Activated T-cell treated with anti-CD3 and anti-CD28 coated beads, Interleukin-2, amount 50 U/mL, for 24 hours (primary cell): ENCODE data around the gene RAVER2.

ENCODE experiments used
- DNase-seq: peaks from one replicate; pipeline ENCODE4 v3.0.0-alpha.2; 2020
- H3K27ac Mint-ChIP-seq: 2 replicates; pipeline ENCODE4 v1.8.0; 2020; ENCODE audit warnings: mild to moderate bottlenecking, mixed read lengths
- H3K27me3 Mint-ChIP-seq: 2 replicates; pipeline ENCODE4 v1.8.0; 2020; ENCODE audit warnings: mixed read lengths
- H3K36me3 Mint-ChIP-seq: 2 replicates; pipeline ENCODE4 v1.8.0; 2020; ENCODE audit warnings: low read depth, mixed read lengths
- H3K4me1 Mint-ChIP-seq: 2 replicates; pipeline ENCODE4 v1.8.0; 2020; ENCODE audit warnings: low read depth, mixed read lengths
- H3K4me3 Mint-ChIP-seq: 2 replicates; pipeline ENCODE4 v1.8.0; 2020; ENCODE audit warnings: mild to moderate bottlenecking, moderate library complexity, mixed read lengths
- H3K9me3 Mint-ChIP-seq: 2 replicates; pipeline ENCODE4 v1.8.0; 2020; ENCODE audit warnings: mixed read lengths

Gene RAVER2

DNA sequence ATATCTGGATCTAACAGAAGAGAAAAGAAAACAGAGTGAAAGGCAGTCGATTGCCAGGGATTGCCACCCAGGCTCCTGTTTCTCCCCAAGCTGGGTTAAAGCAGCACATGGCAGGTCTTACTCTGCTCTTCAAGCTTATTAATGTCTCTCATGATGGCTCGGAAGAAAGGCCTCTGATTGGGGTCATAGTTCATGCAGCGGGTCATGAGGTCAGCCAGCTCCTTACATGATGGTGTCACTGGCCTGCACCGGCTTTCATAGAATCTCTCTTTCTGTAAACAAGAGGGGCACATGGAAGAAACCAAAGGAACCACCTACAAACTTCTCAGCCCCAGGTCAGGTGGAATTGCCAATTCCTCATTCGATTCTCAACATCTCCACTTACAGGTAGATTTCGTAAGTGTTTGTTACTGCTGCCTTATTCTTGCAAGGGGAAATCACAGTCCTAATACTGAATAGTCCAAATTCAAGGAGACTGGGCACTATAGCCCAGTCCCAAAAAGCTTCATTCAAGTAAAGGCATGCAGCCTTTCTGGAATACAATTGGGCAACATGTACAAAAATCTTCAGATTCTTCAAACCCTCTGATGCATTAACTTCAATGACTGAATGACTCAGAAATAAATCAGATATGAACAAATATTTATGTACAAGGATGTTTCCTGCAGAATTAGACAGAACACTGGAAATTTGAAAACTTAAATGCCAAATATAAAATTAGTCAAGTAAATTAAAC is 96.6 kb downstream of the RAVER2 start:
- Mint-ChIP-seq H3K9me3 (no peaks in the 10 kb centered on the region), H3K4me3 (no peak overlapping the region), H3K27me3 (no peaks in the 10 kb centered on the region), H3K27ac (no peak overlapping the region), H3K36me3 (peaks cover 92% of the 10 kb centered on the region), H3K4me1 (no peaks in the 10 kb centered on the region)
- no peak for DNase-seq

DNA sequence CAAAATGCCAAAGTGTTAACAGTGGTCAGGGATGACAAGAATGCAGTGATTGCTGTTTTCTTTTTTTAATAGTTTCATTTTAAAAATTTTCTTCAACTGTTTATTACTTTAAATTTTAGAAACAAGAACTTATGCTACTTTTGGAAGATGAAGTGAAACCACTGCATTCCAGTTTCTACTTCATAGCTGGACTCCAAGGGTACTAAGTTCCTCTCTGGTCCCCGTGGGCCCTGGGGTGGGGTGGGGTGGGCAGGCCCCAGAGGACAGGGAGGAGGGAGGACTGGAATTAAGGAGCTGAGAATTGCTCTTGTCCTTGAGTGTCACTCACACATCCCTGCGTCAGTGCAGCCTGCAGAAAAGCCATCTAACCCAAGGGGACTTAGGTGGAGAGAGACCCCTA is 97.3 kb downstream of the RAVER2 start:
- DNase-seq, result no peak
- Mint-ChIP-seq H3K27ac (no peak overlapping the region), H3K36me3 (peaks cover 91% of the 10 kb centered on the region), H3K27me3 (no peaks in the 10 kb centered on the region), H3K9me3 (no peaks in the 10 kb centered on the region), H3K4me3 (no peak overlapping the region), H3K4me1 (no peaks in the 10 kb centered on the region)

DNA sequence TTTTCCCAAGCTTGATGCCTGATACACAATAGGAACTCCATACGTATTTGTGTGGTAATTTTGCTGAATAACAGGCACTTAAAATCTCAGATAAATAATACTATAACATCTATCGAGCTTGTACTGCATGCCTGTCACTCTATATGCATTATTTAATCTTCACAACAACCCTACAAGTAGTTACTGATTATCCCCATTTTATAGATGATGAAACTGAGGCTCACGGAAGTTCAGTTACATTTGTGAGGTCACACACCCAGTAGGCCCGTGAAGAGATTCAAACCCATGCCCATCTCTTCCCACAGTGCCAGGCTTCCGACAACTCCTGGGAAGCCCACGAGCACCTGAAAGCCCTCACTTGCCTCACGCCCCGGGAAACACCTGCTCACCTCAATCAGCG is 98.8 kb downstream of the RAVER2 start:
- Mint-ChIP-seq H3K4me3 (no peak overlapping the region), H3K4me1 (no peaks in the 10 kb centered on the region), H3K27me3 (no peaks in the 10 kb centered on the region), H3K9me3 (no peaks in the 10 kb centered on the region), H3K36me3 (peaks cover 91% of the 10 kb centered on the region), H3K27ac (peak overlapping the region; percentile 44)
- DNase-seq, result no peak

DNA sequence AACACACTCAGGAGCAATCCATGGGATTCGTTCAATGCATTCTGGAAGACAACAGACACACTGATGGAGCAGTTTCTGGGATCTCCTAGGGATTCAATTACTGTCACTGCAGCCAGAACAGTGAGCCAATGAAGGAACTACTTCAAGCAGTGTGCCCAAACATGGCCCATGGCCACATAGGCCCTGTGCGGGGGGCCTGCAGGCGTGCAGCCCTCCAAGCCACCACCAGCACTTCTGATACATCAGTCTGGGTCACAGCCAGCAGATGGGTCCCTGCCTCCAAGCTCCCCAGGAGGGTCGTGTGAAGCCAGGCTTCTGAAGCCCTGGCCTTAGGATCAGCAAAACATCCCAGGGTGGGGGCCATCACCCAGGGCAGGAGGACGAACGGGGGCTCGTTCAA is 99.3 kb downstream of the RAVER2 start:
- Mint-ChIP-seq H3K4me3 (no peak overlapping the region), H3K27ac (peak overlapping the region; percentile 44), H3K4me1 (no peaks in the 10 kb centered on the region), H3K27me3 (no peaks in the 10 kb centered on the region), H3K36me3 (peaks cover 93% of the 10 kb centered on the region), H3K9me3 (no peaks in the 10 kb centered on the region)
- DNase-seq, result no peak

DNA sequence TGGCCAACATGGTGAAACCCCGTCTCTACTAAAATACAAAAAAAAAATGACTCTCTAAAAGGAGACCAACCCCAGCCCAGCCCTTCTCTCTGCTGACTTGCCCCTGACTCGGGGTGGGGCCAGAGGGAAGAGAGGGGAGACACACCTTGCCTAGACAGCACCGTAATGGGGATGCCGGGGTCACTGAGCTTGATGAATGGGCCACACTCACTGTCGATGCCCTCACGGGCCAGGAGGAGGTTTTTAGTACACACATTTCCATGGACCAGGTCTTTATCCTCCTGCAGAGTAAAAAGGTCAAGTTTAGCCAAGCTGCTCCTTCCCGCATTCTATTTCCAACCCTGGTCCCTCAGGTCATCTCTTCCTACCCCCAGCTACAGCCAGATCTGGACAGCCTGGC is 99.7 kb downstream of the RAVER2 start:
- no peaks in the 10 kb centered on the region for H3K4me1 Mint-ChIP-seq
- H3K36me3 Mint-ChIP-seq, result peaks cover 93% of the 10 kb centered on the region
- H3K9me3 Mint-ChIP-seq, result no peaks in the 10 kb centered on the region
- H3K4me3 Mint-ChIP-seq, result no peak overlapping the region
- DNase-seq, result no peak
- H3K27me3 Mint-ChIP-seq, result no peaks in the 10 kb centered on the region
- H3K27ac Mint-ChIP-seq, result no peak overlapping the region

DNA sequence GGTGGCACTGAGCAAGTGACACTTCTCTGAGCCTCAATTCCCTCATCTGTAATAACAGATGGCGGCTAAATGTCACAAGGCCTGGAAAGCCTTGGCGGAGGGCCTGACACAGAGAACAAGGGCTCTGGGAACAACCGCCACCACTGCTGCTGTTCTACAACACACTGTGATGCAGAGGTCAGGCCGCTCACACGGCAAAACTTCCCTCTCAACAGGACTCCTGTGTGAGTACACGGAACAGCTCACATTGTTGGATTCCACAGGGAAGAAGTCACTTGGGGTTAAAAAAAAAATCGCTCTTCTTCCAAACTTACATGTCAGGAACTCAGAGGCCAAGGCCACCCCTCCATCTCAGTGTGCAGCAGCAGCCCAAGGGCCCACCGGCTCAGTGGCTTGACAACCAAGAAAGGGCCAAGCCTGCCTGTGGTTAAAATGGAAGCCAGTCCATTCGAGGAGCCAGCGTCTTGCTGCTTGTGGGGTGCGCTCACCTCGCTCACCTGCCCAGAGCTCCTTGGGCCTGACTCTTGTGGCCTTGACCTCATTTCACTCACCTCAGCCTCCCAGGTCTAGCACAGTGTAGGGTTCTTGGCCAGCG is 101.1 kb downstream of the RAVER2 start:
- no peaks in the 10 kb centered on the region for H3K4me1 Mint-ChIP-seq
- H3K27me3 Mint-ChIP-seq, result no peaks in the 10 kb centered on the region
- peaks cover 93% of the 10 kb centered on the region for H3K36me3 Mint-ChIP-seq
- H3K4me3 Mint-ChIP-seq, result no peak overlapping the region
- DNase-seq, result no peak
- H3K27ac Mint-ChIP-seq, result peak overlapping the region; percentile 48
- H3K9me3 Mint-ChIP-seq, result no peaks in the 10 kb centered on the region

DNA sequence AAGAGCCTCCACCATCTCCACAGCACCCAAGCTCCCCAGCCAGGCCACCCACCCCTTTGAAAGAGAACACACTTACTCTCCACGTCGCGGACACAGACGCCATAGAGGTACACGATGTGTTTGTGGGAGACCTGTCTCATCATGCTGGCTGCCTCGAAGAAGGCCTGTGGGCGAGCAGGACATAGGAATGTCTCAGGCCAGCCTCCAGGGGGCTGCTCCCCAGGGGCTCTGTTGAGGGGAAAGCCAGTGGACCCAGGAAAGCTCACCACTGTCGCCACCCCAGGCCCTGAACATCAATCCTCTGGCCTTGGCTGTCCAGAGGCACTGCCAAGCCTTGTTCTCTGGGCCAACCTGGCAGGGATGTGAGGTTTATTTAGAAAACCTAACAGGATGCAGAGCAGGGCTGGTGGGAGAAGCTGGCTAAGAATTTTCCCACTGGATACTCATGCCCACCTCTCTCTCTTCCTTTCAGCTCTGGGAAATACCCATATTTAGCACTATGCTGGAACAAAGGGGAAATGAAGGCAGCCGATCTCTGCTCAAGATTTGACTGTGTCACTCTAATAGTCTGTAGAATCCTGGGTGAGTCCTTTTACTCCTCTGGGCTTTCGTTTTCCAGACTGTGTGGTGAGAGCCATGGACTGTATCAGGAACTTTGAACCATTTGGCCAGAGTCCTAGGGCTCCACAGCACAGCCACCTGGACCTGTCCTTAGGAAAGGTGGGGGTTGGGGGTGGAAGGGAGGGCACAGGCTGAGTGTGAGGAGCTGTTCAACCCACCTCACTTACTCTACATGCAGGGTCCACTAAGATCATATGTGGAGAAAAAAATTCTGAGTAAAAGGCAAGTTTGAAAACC is 101.9 kb downstream of the RAVER2 start:
- Mint-ChIP-seq H3K4me1 (no peaks in the 10 kb centered on the region), H3K4me3 (no peak overlapping the region), H3K36me3 (peaks cover 93% of the 10 kb centered on the region), H3K27ac (peak overlapping the region; percentile 48), H3K27me3 (no peaks in the 10 kb centered on the region), H3K9me3 (no peaks in the 10 kb centered on the region)
- DNase-seq, result no peak

DNA sequence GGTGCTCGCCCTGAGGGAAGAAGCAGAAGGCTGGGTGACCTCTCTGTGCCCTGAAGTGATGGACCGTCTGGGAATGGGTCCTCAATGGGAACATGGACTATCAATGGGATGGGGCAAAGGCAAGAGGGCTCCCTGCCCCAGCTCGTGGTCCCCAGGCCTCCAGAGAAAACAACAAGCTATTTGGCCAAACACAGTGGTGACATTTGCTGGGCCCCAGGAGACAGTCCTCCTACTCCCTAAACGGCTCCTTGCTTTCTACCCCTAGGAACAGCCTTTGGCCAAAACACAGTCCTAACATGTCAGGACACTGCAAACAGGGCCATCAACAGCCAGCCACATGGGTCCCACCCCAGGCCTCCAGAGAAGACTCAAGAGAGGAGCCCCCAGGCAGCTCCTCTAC is 102.8 kb downstream of the RAVER2 start:
- Mint-ChIP-seq H3K4me1 (no peaks in the 10 kb centered on the region), H3K4me3 (no peak overlapping the region), H3K27me3 (no peaks in the 10 kb centered on the region), H3K27ac (peak overlapping the region; percentile 14), H3K9me3 (no peaks in the 10 kb centered on the region), H3K36me3 (peaks cover 97% of the 10 kb centered on the region)
- DNase-seq, result no peak

DNA sequence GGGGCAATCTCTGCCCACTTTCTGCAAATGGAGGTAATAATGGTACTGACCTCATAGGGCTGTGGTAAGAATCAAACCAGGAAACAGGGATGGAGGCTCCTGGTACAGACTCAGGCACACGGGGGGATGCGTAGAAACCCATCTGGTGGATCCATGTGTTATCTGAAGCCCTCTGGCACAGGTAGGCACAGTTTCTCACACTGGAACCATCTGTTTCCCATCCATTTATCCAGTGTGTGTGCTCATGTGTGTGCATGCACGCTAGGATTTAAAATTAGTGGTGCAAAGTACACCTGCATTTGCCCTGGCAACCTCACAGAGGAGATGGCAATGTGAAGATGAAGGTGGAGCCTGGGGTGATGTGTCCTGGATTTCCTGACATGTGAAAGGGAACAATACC is 103.3 kb downstream of the RAVER2 start:
- H3K36me3 Mint-ChIP-seq, result peaks cover 97% of the 10 kb centered on the region
- no peak overlapping the region for H3K4me3 Mint-ChIP-seq
- no peak overlapping the region for H3K27ac Mint-ChIP-seq
- H3K4me1 Mint-ChIP-seq, result no peaks in the 10 kb centered on the region
- H3K9me3 Mint-ChIP-seq, result no peaks in the 10 kb centered on the region
- no peaks in the 10 kb centered on the region for H3K27me3 Mint-ChIP-seq
- no peak for DNase-seq

DNA sequence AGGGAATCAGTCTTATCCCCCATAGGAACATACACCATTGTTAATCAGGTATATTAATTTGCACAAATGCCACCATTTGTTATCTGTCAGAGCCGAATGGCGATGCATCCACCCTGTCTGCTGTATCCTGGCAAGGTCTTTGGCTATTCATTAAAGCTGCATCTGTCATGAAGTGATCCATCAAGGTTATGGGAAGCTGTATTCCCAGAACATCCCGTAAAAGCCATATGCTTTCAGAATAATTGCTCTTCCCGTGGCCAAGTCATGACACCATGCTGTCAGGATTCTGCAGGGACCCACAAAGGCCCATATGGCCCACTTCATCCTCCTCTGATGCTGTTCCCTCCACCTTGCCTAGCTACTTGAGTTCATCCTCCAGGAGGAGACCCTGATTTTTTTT is 103.9 kb downstream of the RAVER2 start:
- Mint-ChIP-seq H3K36me3 (peaks cover 97% of the 10 kb centered on the region), H3K9me3 (no peaks in the 10 kb centered on the region), H3K4me1 (no peaks in the 10 kb centered on the region), H3K27ac (peak overlapping the region; percentile 68), H3K27me3 (no peaks in the 10 kb centered on the region), H3K4me3 (no peak overlapping the region)
- DNase-seq, result no peak

DNA sequence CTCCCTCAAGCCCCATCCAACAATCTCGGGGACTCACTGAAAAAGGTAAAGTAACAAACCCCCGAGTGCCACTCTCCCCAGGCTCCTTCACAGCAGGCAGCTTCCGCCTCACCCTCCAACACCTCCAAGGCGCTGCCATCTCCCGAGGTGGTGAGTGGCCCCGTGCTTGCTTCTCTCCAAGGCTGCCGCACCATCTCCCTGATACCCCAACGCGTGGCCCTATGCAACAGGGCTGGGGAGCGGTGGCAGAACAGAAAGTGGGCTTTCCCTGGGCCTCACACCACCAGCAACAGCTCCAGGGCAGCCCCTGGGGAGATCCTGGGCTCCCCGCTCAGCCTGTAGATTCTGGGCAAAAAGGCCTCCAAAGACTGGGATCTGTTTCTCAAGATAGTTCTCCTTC is 105.1 kb downstream of the RAVER2 start:
- H3K4me1 Mint-ChIP-seq, result no peaks in the 10 kb centered on the region
- DNase-seq, result no peak
- H3K27ac Mint-ChIP-seq, result peak overlapping the region; percentile 68
- no peaks in the 10 kb centered on the region for H3K27me3 Mint-ChIP-seq
- H3K4me3 Mint-ChIP-seq, result no peak overlapping the region
- H3K36me3 Mint-ChIP-seq, result peaks cover 97% of the 10 kb centered on the region
- H3K9me3 Mint-ChIP-seq, result no peaks in the 10 kb centered on the region

DNA sequence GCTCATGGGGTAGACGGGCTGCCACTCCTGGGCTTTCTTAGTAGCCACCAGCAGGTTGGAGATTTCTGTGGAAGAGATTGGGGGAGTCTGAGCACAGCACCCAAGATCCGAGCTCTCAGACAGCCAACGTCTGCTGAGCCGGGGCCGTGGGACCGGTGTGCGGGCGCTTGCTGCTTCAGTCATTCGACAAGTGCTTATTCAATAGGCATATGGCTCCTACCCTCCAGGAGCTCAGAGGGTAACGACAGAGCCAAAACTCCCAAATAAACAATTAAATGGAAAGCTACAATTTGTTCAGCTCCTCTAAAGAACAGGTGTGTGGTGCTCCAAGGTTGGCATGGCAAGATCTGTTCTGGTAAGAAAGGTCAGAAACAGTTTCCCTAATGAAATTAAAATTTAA is 106.0 kb downstream of the RAVER2 start:
- no peak for DNase-seq
- peaks cover 99% of the 10 kb centered on the region for H3K36me3 Mint-ChIP-seq
- no peak overlapping the region for H3K4me3 Mint-ChIP-seq
- no peaks in the 10 kb centered on the region for H3K9me3 Mint-ChIP-seq
- H3K4me1 Mint-ChIP-seq, result no peaks in the 10 kb centered on the region
- peak overlapping the region; percentile 67 for H3K27ac Mint-ChIP-seq
- H3K27me3 Mint-ChIP-seq, result no peaks in the 10 kb centered on the region

DNA sequence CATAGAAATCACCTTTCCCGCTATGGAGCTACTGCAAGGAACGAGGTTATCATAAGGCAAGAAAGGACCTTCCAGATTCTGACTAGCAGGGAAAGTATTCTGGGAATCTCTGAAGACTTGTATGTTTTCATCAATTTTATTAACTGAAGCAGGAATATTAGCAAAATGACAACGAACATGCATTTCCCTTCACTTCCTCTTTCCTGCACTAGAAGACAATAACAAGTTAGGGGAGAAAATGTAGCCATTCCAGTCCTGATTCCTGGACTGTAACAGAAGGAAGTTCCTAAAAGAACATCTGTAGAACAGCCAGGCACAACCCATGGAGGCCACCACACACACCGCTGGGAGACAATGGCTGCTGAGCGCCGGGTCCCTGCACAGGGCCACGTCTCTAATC is 106.8 kb downstream of the RAVER2 start:
- Mint-ChIP-seq H3K27ac (peak overlapping the region; percentile 10), H3K4me3 (no peak overlapping the region), H3K27me3 (no peaks in the 10 kb centered on the region), H3K36me3 (peaks cover 99% of the 10 kb centered on the region), H3K9me3 (no peaks in the 10 kb centered on the region), H3K4me1 (no peaks in the 10 kb centered on the region)
- no peak for DNase-seq

DNA sequence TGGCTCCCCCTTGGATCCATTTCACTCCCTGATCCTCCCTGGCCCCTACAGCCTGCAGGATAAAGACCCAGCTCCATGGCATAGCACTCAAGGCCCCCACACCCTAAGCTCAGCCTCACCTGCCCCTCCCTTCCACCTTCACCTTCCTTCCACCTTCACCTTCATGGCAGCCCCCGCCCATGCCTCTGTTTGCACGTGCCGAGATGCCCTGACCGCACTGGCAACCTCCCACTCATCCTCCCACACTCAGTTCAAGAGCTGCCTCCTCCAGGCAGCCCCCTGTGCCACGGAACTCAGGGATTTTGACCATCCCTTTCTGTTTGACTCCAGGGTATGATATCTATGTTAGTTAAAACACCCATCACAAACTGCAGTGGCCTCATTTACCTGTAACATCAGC is 109.8 kb downstream of the RAVER2 start:
- peak overlapping the region; percentile 55 for H3K27ac Mint-ChIP-seq
- peaks cover 100% of the 10 kb centered on the region for H3K36me3 Mint-ChIP-seq
- DNase-seq, result no peak
- H3K4me3 Mint-ChIP-seq, result no peak overlapping the region
- no peaks in the 10 kb centered on the region for H3K9me3 Mint-ChIP-seq
- H3K4me1 Mint-ChIP-seq, result no peaks in the 10 kb centered on the region
- H3K27me3 Mint-ChIP-seq, result no peaks in the 10 kb centered on the region

DNA sequence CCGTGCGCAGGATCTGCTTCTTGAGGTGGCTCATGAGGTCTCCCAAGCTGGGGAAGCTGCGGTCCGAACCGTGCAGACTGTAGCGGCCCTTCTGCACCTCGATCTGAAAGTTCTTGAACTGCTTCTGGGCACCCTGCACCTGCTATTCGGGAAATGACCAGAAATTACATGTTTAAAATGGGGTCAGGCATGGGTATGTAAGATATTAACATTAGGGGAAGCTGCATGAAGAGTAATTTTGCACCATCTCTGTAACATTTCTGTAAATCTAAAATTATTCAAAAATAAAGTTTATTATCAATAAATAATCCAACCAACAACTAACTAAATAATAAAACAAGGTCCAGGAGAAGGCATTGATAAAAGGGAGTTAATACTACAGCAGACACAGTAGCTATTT is 110.7 kb downstream of the RAVER2 start:
- no peak for DNase-seq
- Mint-ChIP-seq H3K4me3 (no peak overlapping the region), H3K27me3 (no peaks in the 10 kb centered on the region), H3K9me3 (no peaks in the 10 kb centered on the region), H3K4me1 (no peaks in the 10 kb centered on the region), H3K27ac (no peak overlapping the region), H3K36me3 (peaks cover 97% of the 10 kb centered on the region)
